ENCODE results near the gene LCN1. TPM values are rescaled to one million over a fixed set of nuclear protein-coding genes. Genes with fewer than 3 reads are reported as not detected.

Gene LCN1
- total and polyA plus RNA-seq, 2 of the 8 experiments (the other 6 are each of a cell fraction or from before 2014, with no cell fraction given): not detected

DNA sequence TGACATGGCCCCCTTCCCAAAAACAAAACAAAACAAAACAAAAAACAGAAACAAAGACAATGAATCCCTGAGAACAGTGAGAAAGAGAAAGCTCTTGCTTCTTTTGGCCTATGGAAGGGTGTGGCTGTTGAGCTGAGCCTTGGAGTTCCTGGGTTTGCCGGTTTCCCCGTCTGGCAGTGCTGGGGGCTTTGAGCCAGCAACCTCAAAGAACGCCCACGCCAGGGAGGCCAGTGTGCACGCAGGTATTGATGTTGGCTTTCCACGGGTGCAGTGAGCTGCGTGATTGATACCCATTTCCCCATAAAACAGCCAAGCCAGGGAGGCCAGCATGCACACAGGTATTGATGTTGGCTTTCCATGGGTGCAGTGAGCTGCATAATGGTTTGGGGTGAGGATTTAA, 8.3 kb upstream of the LCN1 start (continued):
- TF ChIP-seq JUN (IDR thresholded peaks at IDR 0.05; ENCODE audit: low read depth, low read length): no peak

Data from H1 (cell line).